HG02623 (cell line): ENCODE data around the gene SPSB3.

ENCODE experiments used
- ATAC-seq: cut with Tn5 transposase; IDR thresholded peaks from one replicate; pipeline ENCODE4 v1.9.1; 2021; ENCODE audit warnings: moderate library complexity; ENCODE audit not compliant: unreplicated experiment

Gene SPSB3

DNA sequence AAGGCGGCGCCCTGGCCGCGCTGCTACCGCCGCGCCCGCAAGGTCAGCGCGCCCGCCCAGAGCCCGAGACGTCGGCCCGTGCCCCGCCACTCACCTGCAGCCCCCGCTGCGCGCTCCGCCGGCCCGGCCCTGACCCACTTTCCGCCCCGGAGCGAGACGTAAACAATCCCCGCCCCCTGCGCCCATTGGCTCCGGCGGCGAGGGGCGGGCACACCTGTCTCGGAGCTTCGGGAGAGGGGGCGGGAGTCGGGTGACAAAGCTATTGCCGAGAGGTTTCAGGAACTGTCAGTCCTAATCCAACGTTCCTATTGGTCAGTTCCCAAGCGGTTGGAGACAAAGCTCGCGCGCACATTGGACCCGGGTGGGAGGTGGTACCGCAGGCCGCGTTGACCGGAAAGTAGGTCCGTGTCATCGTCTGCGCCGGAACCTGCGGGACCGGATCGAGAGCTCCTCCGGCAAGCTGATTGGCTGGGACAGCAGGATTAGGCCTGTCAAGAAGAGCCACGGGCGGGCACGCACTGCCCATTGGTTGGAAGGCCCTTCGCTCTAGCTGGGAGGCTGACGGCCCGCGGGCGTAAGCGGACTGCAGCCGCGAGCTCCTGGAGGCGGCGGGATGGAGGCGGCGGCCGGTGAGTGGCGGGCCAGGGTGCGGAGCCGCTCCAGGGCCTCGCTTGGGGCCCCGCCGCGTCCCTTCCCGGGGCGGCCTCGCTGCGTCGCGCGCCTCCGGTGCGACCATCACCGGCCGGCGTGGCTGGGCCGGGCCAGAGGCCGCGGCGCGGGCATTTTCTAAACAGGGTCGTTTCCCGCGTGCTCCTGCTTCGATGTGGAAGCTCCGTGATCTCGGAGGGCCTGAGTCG lies at the start of gene SPSB3, which contains the start of gene NUBP2:
SPSB3 (minus strand) TSS at position 164 of the 857 bp plus-strand sequence. CDS start 1,088 bp downstream, outside the sequence.
NUBP2 (plus strand) TSS at position 553 of the 857 bp plus-strand sequence; CDS start at position 614, 61 bp downstream.
- peak; percentile 78 for ATAC-seq

DNA sequence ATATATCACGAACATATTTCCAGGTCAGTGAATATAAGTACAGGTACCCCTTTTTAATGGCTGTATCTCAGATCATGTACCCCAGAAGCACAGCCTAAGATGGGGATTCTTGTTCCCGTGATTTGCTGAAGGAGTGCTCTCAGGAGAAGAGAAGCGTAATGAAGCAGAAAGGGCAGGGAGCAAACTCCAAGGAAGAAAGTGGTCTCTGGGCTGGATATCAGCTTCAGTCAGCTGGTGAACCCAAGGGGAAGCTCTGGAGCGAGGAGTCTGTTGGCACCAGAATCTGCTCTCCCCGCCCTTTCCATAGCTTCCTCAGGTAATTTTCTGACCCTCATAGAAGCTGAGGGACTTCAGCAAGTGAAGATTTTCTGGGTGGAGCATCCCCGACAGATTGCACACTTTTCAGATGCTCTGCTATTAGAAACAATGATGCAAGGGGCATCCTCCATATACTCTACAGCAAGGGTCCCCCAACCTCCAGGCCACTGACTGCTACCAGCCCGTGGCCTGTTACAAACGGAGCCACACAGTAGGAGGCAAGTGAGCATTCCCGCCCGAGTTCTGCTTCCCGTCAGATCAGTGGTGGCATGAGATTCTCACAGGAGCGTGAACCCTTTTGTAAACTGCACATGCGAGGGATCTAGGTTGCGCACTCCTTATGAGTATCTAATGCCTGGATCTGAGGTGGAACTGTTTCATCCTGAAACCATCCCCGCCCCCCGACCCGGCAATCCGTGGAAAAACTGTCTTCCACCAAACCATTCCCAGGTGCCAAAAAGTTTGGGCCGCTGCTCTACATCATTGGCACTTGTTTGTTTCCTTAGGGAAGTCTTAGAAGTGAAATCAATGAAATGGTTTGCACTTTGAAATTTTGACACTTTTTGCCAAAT lies 49.1 kb upstream of the SPSB3 start:
- no peak for ATAC-seq

DNA sequence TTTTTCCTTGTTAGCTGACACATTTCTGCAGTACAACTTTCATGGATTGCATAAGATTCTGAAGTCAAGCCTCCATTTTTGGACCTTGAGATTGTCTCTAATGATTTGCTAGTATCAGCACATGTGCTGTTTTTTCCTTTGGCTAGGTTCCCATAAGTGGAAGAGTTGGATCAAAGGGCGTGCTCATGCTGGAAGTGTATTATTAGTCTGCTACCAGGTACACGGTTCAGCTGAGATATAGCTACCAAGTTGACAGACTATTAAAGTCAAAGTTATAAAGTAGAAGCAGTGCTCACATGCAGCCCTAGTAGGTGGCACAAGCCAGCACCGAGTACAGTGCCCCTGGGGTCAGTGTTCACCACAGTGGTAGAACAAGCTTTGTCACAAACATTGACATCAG lies 47.8 kb upstream of the SPSB3 start:
- no peak for ATAC-seq

DNA sequence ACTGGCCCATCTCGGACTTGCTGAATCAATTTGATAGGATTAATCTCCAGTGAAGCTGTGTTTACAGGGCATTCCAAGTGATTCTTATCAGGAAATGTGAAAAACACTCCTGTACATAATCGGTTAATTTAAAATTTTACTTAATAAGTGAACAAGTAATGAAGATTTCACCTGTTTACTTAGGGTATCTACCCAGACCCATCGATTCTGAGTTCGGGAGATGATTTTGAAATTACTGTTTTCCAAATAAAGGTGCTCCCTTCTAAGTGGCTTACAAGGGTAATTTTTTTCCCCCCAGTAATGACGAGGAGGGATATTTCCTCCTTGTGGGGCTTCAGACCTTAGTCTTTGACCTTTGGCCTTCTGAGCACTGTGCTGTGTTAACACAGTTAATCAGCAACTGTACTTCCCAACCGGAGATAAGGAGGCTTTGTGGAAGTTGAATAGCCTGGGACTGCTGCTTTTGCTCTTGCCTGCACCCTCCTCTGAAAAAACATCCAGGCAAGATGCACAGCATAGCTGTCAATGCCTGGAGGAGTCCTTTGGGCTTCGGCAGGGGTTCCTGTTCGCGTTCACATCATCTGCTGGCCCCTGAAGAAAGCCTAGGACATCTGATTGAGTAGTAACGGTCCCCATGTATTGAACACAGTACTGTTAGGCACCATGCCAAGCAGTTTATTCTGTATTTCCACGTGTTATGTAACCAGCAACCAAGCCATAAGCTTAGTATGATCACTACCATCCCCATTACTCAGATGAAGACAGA lies 46.5 kb upstream of the SPSB3 start:
- no peak for ATAC-seq

DNA sequence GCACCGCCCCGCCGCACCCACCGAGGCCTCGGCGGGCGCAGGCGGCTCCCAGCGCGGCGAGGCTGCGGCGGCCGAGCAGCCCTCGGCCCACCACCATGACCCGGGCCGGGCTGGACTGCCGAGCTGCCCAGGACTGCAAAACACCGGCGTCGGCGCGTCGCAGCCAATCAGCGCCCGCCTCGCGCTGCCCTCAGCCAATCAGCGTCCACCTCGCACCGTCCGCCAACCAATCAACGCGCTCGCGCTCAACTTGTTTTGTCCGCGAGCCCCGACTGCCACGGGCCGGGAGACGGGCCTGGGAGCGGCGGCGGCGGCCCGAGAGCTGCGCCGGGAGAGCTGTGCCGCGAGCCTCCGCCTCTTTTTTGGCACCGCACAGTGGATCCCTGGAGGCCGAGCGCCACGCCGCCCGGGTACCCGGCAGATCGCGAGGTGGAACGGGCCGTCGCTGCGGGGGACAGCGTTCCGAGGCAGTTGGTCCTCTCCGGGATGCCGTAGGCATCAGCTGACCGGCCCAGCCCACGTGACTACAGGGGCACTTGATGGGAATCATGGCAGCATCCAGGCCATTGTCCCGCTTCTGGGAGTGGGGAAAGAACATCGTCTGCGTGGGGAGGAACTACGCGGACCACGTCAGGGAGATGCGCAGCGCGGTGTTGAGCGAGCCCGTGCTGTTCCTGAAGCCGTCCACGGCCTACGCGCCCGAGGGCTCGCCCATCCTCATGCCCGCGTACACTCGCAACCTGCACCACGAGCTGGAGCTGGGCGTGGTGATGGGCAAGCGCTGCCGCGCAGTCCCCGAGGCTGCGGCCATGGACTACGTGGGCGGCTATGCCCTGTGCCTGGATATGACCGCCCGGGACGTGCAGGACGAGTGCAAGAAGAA lies 44.6 kb upstream of the SPSB3 start, which contains the start of the genes FAHD1 and HAGH:
FAHD1 (plus strand) TSS at position 516 of the 883 bp plus-strand sequence; CDS start at position 549, 33 bp downstream.
HAGH (minus strand) TSS at position 135 of the 883 bp plus-strand sequence; CDS start at position 97, 38 bp downstream.
- ATAC-seq: peak; percentile 72

DNA sequence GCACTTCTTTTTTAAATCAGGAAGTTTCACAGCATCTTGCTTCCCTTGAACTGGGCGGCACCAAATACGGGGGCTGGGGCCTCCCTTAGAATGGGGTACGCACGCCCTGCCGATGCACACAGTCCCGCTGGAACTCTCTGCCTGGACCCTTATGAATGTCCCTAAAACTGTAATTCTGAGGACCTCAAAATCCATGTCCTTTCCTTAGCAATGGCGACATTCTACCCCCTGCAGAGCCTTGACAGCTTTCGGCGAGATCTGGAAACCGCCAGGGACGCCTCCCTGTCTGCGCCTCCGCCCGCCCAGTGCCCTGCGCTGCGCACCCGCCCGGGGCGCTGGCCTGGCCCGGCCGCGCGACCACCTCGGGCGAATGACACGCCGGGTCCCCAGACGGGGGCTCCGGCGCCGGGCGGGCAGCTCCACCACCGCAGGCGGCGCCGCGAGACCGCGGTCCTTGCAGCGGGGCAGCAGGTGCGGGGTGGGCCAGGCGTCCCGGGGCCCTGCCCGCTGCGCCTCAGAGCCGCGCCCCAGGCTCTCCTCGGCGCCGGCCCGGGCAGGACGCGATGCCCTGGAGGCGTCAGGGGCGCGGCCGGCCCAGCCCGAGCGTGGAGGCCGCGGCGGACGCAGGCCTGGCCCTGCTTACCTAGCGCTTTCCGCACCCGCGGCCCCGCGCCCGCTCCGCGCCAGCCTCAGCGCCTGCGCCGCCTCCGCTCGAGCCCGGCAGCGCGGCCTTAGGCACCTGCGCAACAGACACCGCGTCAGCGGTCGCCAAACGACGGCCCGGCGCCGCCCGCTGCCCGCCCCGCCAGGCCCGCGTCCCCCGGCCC lies 43.7 kb upstream of the SPSB3 start:
- ATAC-seq: peak; percentile 35

DNA sequence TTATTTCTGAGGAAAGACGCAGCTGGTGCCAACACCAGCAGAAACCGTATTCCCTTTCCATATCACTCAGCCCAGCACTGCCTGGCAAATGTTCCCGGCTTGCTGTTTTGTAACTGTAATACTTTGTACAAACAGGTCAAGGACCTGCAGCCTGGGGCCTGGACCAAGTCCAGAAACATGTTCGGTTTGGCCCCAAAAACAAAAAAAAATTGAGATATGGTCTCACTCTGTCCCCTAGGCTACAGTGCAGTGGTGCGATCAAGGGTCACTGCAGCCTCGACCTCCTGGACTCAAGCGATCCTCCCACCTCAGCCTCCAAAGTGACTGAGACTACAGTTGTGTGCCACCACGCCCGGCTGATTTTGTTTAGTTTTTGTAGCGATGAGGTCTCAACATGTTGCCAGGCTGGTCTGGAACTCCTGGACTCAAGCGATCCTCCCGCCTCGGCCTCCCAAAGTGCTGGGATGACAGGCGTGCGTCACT lies 43.1 kb upstream of the SPSB3 start:
- no peak for ATAC-seq

DNA sequence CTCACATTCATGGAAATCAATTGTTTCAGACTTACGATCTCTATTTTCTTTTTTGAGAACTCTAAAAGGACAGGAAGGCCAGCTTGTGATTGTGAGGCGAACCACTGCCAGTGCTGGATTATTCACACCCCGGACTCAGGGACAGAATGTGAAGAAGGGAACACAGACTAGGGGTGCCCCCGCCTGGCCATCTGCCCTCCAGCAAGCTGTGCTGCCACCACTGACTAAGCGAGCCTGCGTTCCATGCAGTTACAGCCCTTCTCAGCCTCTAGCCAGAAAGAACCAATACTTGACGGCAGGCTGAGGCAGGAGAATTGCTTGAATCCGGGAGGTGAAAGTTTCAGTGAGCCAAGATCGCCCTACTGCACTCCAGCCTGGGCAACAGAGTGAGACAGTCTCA lies 41.5 kb upstream of the SPSB3 start:
- ATAC-seq: no peak

DNA sequence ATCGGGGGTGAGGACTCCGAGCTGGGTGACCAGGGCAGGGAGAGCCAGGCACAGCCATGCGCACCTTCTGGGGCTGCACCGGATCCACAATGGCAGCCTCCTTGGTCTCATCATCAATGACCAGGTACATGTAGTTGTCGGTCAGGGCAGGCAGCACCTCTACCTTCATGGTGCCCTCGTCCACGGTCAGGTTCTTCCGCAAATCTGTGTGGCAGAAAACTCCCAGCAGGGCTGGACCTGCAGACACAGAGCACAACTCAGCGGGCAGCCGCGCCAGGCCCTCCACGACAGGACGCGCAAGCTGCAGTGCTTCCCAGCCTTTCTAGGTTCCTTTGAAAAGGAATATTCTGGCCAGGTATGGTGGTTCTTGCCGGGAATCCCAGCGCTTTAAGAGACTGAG lies 40.4 kb upstream of the SPSB3 start:
- ATAC-seq: no peak

DNA sequence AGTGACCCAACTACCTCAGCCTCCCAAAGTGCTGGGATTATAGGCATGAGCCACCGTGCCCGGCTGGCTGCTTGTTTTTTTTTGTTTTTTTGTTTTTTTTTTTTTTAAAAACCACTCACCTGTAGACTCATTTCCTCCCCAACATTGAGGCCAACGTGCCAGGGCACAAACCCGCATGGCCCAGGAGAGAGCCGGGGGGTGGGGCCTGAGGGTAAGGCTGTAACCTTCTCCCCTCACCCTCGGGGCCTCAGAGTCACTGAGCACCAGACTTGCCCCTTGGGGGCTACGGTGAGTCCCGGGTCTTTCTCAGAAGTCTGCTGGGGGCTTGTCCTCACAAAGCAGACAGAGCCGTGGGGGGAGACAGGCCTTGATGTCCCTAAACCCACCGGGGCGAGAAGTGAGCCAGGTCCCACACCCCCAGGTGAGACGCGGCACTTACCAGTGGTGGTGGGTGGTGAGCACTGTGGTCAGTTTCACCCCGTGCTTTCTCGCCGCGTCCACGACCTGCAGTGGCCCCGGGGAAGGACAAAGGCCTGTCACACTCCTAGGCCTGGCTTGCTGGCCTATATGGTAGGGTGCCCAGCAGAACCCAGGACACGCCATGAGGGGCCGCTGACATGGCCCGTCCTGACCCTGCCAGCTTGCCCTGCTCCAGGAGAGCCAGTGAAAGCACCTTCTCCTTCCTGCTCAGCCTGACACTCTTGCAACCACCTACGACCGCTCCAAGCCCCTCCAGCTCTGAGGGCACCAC lies 39.7 kb upstream of the SPSB3 start:
- ATAC-seq: no peak

DNA sequence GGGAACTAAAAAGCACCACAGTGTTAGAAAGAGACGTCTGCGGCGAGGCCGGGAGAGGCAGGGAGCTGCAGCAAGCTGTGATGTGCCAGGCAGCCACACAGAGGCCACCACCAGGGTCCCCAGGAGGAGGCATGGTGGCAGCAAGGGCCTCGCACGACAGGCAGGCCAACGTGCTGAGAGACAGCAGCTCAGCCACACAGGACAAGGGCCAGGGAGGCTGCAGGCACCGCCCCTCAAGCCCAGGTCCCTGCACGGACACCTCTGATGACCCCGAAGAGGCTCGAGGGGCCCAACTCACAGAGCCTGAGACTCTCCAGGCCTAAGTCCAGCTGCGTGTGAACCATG lies 38.5 kb upstream of the SPSB3 start:
- no peak for ATAC-seq

DNA sequence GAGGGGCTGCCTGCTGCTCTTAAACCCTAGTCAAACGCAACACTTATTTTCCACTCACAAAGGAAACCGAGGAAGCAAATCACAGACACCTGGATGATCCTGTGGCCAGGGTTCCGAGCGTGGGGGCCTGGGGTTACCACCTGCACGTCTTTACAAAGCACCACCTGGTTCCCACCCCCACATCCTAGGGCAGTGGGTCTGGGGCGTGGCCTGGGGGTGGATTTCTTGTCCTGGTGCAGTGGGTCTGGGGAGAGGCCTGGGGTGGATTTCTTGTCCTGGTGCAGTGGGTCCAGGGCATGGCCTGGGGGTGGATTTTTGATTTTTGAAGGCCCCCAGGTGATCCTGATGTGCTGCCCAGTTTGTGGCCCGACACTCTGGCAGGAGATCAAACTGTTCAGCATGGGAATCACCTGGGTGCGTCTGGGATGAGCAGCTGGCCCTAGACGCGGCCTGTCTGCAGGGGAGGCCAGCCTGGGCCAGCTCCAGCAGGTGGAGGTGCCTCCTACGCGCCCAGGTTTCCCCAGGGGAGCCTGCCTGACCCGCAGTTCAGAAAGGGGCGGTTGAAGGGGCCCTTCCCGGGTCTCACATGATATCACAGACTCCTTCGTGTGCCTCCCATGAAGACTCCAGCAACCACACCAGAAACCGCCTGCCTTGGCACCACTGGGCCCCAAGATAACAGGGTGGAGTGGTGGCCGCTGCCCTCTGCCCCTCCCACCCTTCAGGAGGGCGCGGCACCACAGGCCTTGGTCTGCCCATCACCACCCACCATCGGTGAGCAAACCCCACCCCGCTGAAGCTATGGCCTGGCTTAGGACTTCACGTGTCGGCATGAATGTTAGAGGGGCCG lies 38.0 kb upstream of the SPSB3 start:
- no peak for ATAC-seq

DNA sequence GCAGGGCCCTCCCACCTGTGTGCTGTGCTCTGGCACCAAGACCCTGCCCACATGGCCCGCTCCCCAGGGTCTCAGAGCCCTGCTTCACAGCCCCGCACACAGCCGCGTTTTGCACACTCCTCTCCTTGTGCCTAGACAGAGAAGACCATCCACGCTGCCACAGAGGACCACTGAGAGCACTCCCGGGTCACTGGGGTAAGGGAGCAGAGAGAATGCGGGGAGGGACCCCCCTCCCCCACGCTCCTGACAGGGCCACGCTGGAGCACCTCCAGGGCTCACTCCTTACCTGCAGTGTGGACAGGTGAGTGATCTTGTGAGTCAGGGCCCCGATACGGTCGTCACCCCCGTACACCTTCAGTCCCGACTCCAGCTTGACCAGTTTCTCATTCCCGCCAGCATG lies 37.2 kb upstream of the SPSB3 start:
- no peak for ATAC-seq

DNA sequence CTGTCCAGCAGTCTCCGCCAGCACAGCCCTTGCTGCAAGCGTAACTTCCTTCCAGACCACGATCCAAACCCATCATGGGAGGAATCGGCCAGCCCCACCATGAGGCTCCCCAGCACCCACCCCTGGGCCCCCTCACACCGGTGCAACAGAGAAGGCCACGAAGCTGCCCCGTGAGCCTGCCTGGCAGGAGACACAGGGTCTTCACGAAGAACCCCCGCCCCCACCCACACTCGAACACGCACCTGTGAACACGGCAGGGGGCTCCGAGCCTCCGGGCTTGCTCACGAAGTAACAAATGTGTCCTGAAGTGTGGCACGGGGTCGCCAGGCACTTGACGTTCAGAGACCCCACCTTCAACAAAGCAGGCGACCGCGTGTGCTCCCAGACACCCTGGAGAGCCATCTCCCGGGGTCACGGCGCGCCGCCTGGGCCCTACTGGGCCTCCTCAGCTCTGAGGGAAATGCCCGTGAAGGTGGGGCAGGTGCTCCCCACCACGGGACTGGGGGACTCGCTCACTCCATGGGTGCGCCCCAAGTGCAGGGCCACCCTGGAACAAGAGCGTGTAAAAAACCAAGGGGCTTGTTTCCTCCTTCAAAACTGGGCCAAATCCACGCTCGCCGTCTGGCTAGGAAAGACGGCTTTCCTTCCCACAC lies 36.6 kb upstream of the SPSB3 start:
- no peak for ATAC-seq

DNA sequence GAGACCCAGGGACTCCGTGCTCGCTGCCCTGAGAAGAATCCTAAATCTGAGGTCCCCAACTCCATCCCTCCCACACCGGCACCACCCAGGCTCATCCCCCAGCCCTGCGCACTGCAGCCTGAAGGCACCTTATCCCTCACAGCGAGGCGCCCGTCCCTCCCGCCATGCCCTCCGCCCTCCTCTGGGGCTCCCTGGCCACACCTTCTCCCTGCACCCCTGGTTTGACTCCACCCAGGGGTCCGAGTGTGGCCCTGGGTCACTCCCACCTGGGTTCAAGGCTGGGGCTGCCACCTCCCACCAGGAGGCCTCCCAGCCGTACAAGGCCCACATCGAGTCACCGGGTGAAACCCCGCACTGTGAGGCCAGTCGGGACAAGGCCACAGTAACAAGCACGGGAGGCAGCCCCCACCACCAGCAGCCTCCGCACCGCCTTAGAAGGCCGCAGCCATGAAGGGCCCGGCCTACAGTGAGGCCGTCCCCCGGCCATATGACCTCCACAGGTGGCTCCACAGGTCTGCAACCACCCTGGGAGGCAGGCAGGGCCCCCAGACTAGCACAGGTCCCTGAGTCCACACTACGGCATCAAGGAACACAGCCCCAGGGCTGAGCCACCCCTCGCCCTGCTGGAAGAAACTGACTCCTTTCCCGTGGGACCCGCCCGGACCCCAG lies 36.0 kb upstream of the SPSB3 start:
- ATAC-seq: no peak

DNA sequence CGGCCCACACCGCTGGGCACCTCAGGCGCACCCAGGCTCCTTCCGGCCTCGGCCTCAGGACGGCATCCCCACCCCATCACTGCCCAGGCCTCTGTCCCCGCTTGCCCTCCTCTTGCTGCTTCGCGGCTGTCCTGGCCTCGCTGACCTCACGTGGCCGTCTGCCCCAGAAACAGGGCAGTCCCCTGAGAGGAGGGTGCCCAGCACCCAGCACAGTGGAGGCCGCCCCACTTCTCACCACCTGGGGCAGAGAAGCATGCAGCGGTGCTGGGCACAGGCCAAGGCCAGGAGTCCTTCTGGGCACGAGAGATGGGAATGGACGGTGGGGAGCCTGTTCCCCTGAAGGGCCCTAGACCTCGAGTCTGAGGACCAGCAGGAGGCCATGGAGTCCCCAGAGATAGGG lies 35.3 kb upstream of the SPSB3 start:
- no peak for ATAC-seq
